Measurements from ENCODE around the gene RAPSN. TPM values are rescaled to one million over a fixed set of nuclear protein-coding genes. Genes with fewer than 3 reads are reported as not detected.

Gene RAPSN
- total RNA-seq, 1 donor from 2014 or later, result 0.64 TPM

- H3K27ac ChIP-seq, result no peak overlapping the region
- no peaks in the 10 kb centered on the region for H3K4me1 ChIP-seq
- no peaks in the 10 kb centered on the region for H3K27me3 ChIP-seq
- TF ChIP-seq CTCF (IDR thresholded peaks at IDR 0.05), result no peak
- ATAC-seq (no peak), DNase-seq (no peak)
- H3K4me3 ChIP-seq, result no peak overlapping the region
- H3K9me3 ChIP-seq, result no peaks in the 10 kb centered on the region
- H3K36me3 ChIP-seq, result no peaks in the 10 kb centered on the region
- intact Hi-C loops (cut with DNase I), result no loop called here
Observed at GRCh38 chr11:47451436-47451835, 2.5 kb upstream of the RAPSN start.

GRCh38 chr11:47449541-47449940, 605 bp upstream of the RAPSN start:
- intact Hi-C loops (cut with DNase I), result no loop called here
- no peak overlapping the region for H3K4me3 ChIP-seq
- H3K9me3 ChIP-seq, result no peaks in the 10 kb centered on the region
- H3K4me1 ChIP-seq, result no peaks in the 10 kb centered on the region
- no peaks in the 10 kb centered on the region for H3K27me3 ChIP-seq
- H3K36me3 ChIP-seq, result no peaks in the 10 kb centered on the region
- no peak overlapping the region for H3K27ac ChIP-seq
- ATAC-seq (no peak), DNase-seq (no peak)
- no peak for TF ChIP-seq CTCF (IDR thresholded peaks at IDR 0.05)

GRCh38 chr11:47447906-47448305, 1.0 kb downstream of the RAPSN start:
- intact Hi-C loops (cut with DNase I), result no loop called here

GRCh38 chr11:47446833-47447232, 2.1 kb downstream of the RAPSN start:
- no peak for TF ChIP-seq CTCF (IDR thresholded peaks at IDR 0.05)
- no peak overlapping the region for H3K27ac ChIP-seq
- no peaks in the 10 kb centered on the region for H3K4me1 ChIP-seq
- DNase-seq (no peak), ATAC-seq (no peak)
- no peaks in the 10 kb centered on the region for H3K27me3 ChIP-seq
- H3K9me3 ChIP-seq, result no peaks in the 10 kb centered on the region
- no peaks in the 10 kb centered on the region for H3K36me3 ChIP-seq
- H3K4me3 ChIP-seq, result no peak overlapping the region
- intact Hi-C loops (cut with DNase I), result no loop called here

More at GRCh38 chr11:47447906-47448305, 1.0 kb downstream of the RAPSN start:
- Histone ChIP-seq H3K27ac (no peak overlapping the region), H3K4me3 (no peak overlapping the region), H3K4me1 (no peaks in the 10 kb centered on the region), H3K27me3 (no peaks in the 10 kb centered on the region), H3K9me3 (no peaks in the 10 kb centered on the region), H3K36me3 (no peaks in the 10 kb centered on the region)
- TF ChIP-seq CTCF (IDR thresholded peaks at IDR 0.05), result no peak
- DNase-seq, result no peak
- ATAC-seq, result peak; percentile 6

- no peak for TF ChIP-seq CTCF (IDR thresholded peaks at IDR 0.05)
- Histone ChIP-seq H3K4me1 (no peaks in the 10 kb centered on the region), H3K27ac (no peak overlapping the region), H3K27me3 (no peaks in the 10 kb centered on the region), H3K36me3 (no peaks in the 10 kb centered on the region), H3K9me3 (no peaks in the 10 kb centered on the region), H3K4me3 (no peak overlapping the region)
- DNase-seq (no peak), ATAC-seq (no peak)
- intact Hi-C loops (cut with DNase I), result no loop called here
Observed at GRCh38 chr11:47445840-47446239, 3.1 kb downstream of the RAPSN start.

- no peaks in the 10 kb centered on the region for H3K9me3 ChIP-seq
- no peak overlapping the region for H3K4me3 ChIP-seq
- no peak for ATAC-seq
- no peak for DNase-seq
- no peaks in the 10 kb centered on the region for H3K27me3 ChIP-seq
- intact Hi-C loops (cut with DNase I), result no loop called here
- no peak overlapping the region for H3K27ac ChIP-seq
- TF ChIP-seq CTCF (IDR thresholded peaks at IDR 0.05), result no peak
- H3K4me1 ChIP-seq, result no peaks in the 10 kb centered on the region
- no peaks in the 10 kb centered on the region for H3K36me3 ChIP-seq
Observed at GRCh38 chr11:47443817-47444216, 5.1 kb downstream of the RAPSN start.

All from upper lobe of right lung (tissue), 1 donor.